NT2/D1 (cell line): ENCODE measurements around the gene CUZD1.

Experiments used
- SUZ12 ChIP-seq: IDR thresholded peaks from 2 replicates; pipeline ENCODE4 v1.6.1; 2011; ENCODE audit not compliant: insufficient read length, insufficient read depth; ENCODE audit errors: extremely low read depth
- YY1 ChIP-seq: IDR thresholded peaks from 2 replicates; pipeline ENCODE4 v1.6.1; 2011; ENCODE audit not compliant: insufficient read length, insufficient read depth
- ZNF274 ChIP-seq: IDR thresholded peaks from 2 replicates; pipeline ENCODE4 v1.6.1; 2011; ENCODE audit warnings: mild to moderate bottlenecking, low read depth, low read length

GRCh38 chr10:122798704-122799231 lies 46.9 kb downstream of the CUZD1 start:
- TF ChIP-seq YY1 (no peak), ZNF274 (no peak), SUZ12 (no peak)
